ENCODE results near the gene NOP14. TPM values are rescaled to one million over a fixed set of nuclear protein-coding genes. Genes with fewer than 3 reads are reported as not detected.

The NOP14 gene
- total and polyA plus RNA-seq, 2 of the 8 experiments (the other 6 are each of a cell fraction or from before 2014, with no cell fraction given) = 8.6 to 45.3 TPM

- TF ChIP-seq MAFK (IDR thresholded peaks at IDR 0.05; ENCODE audit: low read depth, low read length) (no peak), ATF3 (IDR thresholded peaks at IDR 0.05; ENCODE audit: insufficient read depth, low read depth, low read length) (peak; percentile 77), PHF8 (conservative IDR thresholded peaks at IDR 0.05; ENCODE audit: low read depth, low read length) (no peak), SP4 (IDR thresholded peaks at IDR 0.05; ENCODE audit: low read length) (no peak), SRF (IDR thresholded peaks at IDR 0.05; ENCODE audit: low read depth, low read length) (peak; percentile 60; the same call in 1 of the 2 replicates), CEBPB (IDR thresholded peaks at IDR 0.05; ENCODE audit: low read depth, low read length) (0 out of 2 replicates have a peak, but pooled peaks have one; percentile 38), FOSL1 (IDR thresholded peaks at IDR 0.05; ENCODE audit: insufficient read depth, low read depth, low read length) (no peak), ASH2L (IDR thresholded peaks at IDR 0.05; ENCODE audit: low read length) (no peak), RAD21 (IDR thresholded peaks at IDR 0.05 in 1 of 2, conservative IDR thresholded peaks at IDR 0.05 in 1 of 2; ENCODE audit: low read depth in 2 of 2, low read length in 2 of 2) (peak; percentile 44 to 46; a peak in 3 of 4 replicates), CREB1 (IDR thresholded peaks at IDR 0.05) (peak; percentile 61; the same call in 1 of the 2 replicates), SUZ12 (IDR thresholded peaks at IDR 0.05; ENCODE audit: low read length) (no peak), NRF1 (IDR thresholded peaks at IDR 0.05; ENCODE audit: low read depth, low read length) (no peak), KDM4A (IDR thresholded peaks at IDR 0.05; ENCODE audit: low read depth, low read length, severe bottlenecking) (no peak), RNF2 (IDR thresholded peaks at IDR 0.05; ENCODE audit: borderline replicate concordance, low read depth, low read length, missing control alignments, poor library complexity, severe bottlenecking) (no peak)
- TF ChIP-seq, protein P1, sequence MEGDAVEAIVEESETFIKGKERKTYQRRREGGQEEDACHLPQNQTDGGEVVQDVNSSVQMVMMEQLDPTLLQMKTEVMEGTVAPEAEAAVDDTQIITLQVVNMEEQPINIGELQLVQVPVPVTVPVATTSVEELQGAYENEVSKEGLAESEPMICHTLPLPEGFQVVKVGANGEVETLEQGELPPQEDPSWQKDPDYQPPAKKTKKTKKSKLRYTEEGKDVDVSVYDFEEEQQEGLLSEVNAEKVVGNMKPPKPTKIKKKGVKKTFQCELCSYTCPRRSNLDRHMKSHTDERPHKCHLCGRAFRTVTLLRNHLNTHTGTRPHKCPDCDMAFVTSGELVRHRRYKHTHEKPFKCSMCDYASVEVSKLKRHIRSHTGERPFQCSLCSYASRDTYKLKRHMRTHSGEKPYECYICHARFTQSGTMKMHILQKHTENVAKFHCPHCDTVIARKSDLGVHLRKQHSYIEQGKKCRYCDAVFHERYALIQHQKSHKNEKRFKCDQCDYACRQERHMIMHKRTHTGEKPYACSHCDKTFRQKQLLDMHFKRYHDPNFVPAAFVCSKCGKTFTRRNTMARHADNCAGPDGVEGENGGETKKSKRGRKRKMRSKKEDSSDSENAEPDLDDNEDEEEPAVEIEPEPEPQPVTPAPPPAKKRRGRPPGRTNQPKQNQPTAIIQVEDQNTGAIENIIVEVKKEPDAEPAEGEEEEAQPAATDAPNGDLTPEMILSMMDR (IDR thresholded peaks at IDR 0.05; ENCODE audit: control extremely low read depth in 1 of 3, insufficient read depth in 1 of 3, low read depth in 1 of 3, low read length in 3 of 3) = peak in 2 of 3 experiments; percentile 78 to 96; a peak in 3 of 4 replicates
Observed at GRCh38 chr4:2954358-2955185, 8.6 kb downstream of the NOP14 start (continued).
